GM23248 (cell line): ENCODE measurements around the gene FBXL4.
A peak's percentile ranks its signal among the peaks of the same experiment; 100 is the strongest.

Source experiments
- EZH2 ChIP-seq: fragments of 200-600 bp; sonication (generic); IDR thresholded peaks from 2 replicates; pipeline ENCODE4 v1.6.1; 2018; ENCODE audit warnings: antibody characterized with exemption, mild to moderate bottlenecking; ENCODE audit not compliant: insufficient read depth, poor library complexity, severe bottlenecking
- EZH2phosphoT487 ChIP-seq: fragments of 200-600 bp; sonication (generic); IDR thresholded peaks from 2 replicates; pipeline ENCODE4 v1.6.1; 2018; ENCODE audit warnings: antibody characterized with exemption, moderate library complexity, mild to moderate bottlenecking, low read depth; ENCODE audit not compliant: insufficient read depth

GRCh38 chr6:98835149-98836024 is 112.4 kb downstream of the FBXL4 start:
- peak; percentile 73 for TF ChIP-seq EZH2
- 0 out of 2 replicates have a peak, but pooled peaks have one; percentile 53 for TF ChIP-seq EZH2phosphoT487
